ENCODE results near the gene PRDX2. TPM values are rescaled to one million over a fixed set of nuclear protein-coding genes. Genes with fewer than 3 reads are reported as not detected.
"Not testable (repeated sequence)": the region's sequence is repeated elsewhere in the genome, so short reads cannot be mapped to it uniquely, and the experiment has no call there.

The PRDX2 gene
- total RNA-seq, 1 experiment from 2014 or later, result not detected

- in situ Hi-C loops (cut with HindIII; ENCODE audit: low pct_unique_long_range_greater_than_20kb, low sequenced_read_pairs), result no loop called here
- no peak for DNase-seq (ENCODE audit: low read depth)
These were observed 32.4 kb upstream of the PRDX2 start for GRCh38 chr19:12833738-12834565.

- no peak for DNase-seq (ENCODE audit: low read depth)
- in situ Hi-C loops (cut with HindIII; ENCODE audit: low pct_unique_long_range_greater_than_20kb, low sequenced_read_pairs), result no loop called here
These were observed 31.8 kb upstream of the PRDX2 start for GRCh38 chr19:12833418-12833737.

GRCh38 chr19:12828494-12828893, 26.9 kb upstream of the PRDX2 start:
- DNase-seq (ENCODE audit: low read depth), result no peak
- in situ Hi-C loops (cut with HindIII; ENCODE audit: low pct_unique_long_range_greater_than_20kb, low sequenced_read_pairs), result no loop called here

GRCh38 chr19:12825254-12826131, 23.9 kb upstream of the PRDX2 start:
- DNase-seq (ENCODE audit: low read depth), result no peak
- in situ Hi-C loops (cut with HindIII; ENCODE audit: low pct_unique_long_range_greater_than_20kb, low sequenced_read_pairs), result no loop called here

GRCh38 chr19:12821761-12822160, 20.2 kb upstream of the PRDX2 start:
- no peak for DNase-seq (ENCODE audit: low read depth)
- in situ Hi-C loops (cut with HindIII; ENCODE audit: low pct_unique_long_range_greater_than_20kb, low sequenced_read_pairs), result no loop called here

- in situ Hi-C loops (cut with HindIII; ENCODE audit: low pct_unique_long_range_greater_than_20kb, low sequenced_read_pairs); DNase-seq (ENCODE audit: low read depth): not testable (repeated sequence)
These were observed 16.2 kb upstream of the PRDX2 start for GRCh38 chr19:12817810-12818209.

- in situ Hi-C loops (cut with HindIII; ENCODE audit: low pct_unique_long_range_greater_than_20kb, low sequenced_read_pairs), result not testable (repeated sequence)
These were observed 15.6 kb upstream of the PRDX2 start for GRCh38 chr19:12817188-12817587.

GRCh38 chr19:12815088-12815487, 13.5 kb upstream of the PRDX2 start:
- no peak for DNase-seq (ENCODE audit: low read depth)
- in situ Hi-C loops (cut with HindIII; ENCODE audit: low pct_unique_long_range_greater_than_20kb, low sequenced_read_pairs), result no loop called here

More at GRCh38 chr19:12817188-12817587, 15.6 kb upstream of the PRDX2 start:
- DNase-seq (ENCODE audit: low read depth), result not testable (repeated sequence)

GRCh38 chr19:12806242-12807081, 4.9 kb upstream of the PRDX2 start, which contains the start of gene RNASEH2A:
RNASEH2A (plus strand) TSS chr19:12806584; CDS start chr19:12806674, 90 bp downstream.
- in situ Hi-C loops (cut with HindIII; ENCODE audit: low pct_unique_long_range_greater_than_20kb, low sequenced_read_pairs), result no loop called here
- DNase-seq (ENCODE audit: low read depth), result peak; percentile 85

GRCh38 chr19:12804051-12804450, 2.5 kb upstream of the PRDX2 start:
- in situ Hi-C loops (cut with HindIII; ENCODE audit: low pct_unique_long_range_greater_than_20kb, low sequenced_read_pairs), result no loop called here
- no peak for DNase-seq (ENCODE audit: low read depth)

GRCh38 chr19:12802267-12803106, 887 bp upstream of the PRDX2 start:
- in situ Hi-C loops (cut with HindIII; ENCODE audit: low pct_unique_long_range_greater_than_20kb, low sequenced_read_pairs), result no loop called here
- DNase-seq (ENCODE audit: low read depth), result no peak

- no peak for DNase-seq (ENCODE audit: low read depth)
- in situ Hi-C loops (cut with HindIII; ENCODE audit: low pct_unique_long_range_greater_than_20kb, low sequenced_read_pairs), result no loop called here
These were observed 606 bp downstream of the PRDX2 start for GRCh38 chr19:12800923-12801465.

- no peak for DNase-seq (ENCODE audit: low read depth)
- in situ Hi-C loops (cut with HindIII; ENCODE audit: low pct_unique_long_range_greater_than_20kb, low sequenced_read_pairs), result no loop called here
These were observed 1.2 kb downstream of the PRDX2 start for GRCh38 chr19:12800466-12800770.

- no peak for DNase-seq (ENCODE audit: low read depth)
- in situ Hi-C loops (cut with HindIII; ENCODE audit: low pct_unique_long_range_greater_than_20kb, low sequenced_read_pairs), result no loop called here
These were observed 1.7 kb downstream of the PRDX2 start for GRCh38 chr19:12799742-12800465.

- in situ Hi-C loops (cut with HindIII; ENCODE audit: low pct_unique_long_range_greater_than_20kb, low sequenced_read_pairs); DNase-seq (ENCODE audit: low read depth): not testable (repeated sequence)
These were observed 4.0 kb downstream of the PRDX2 start for GRCh38 chr19:12797607-12798006.

- in situ Hi-C loops (cut with HindIII; ENCODE audit: low pct_unique_long_range_greater_than_20kb, low sequenced_read_pairs), result no loop called here
- DNase-seq (ENCODE audit: low read depth), result no peak
These were observed 4.4 kb downstream of the PRDX2 start for GRCh38 chr19:12797141-12797587.

Data from Caki2 (cell line).